HG03139 (cell line): ENCODE measurements around the gene METTL21C.

Experiments used
- ATAC-seq: cut with Tn5 transposase; IDR thresholded peaks from one replicate; pipeline ENCODE4 v1.9.1; 2021; ENCODE audit not compliant: unreplicated experiment

METTL21C gene

GRCh38 chr13:102667911-102668310, 26.9 kb downstream of the METTL21C start:
- ATAC-seq = no peak

- no peak for ATAC-seq
Measured at GRCh38 chr13:102667023-102667422, 27.8 kb downstream of the METTL21C start.

GRCh38 chr13:102659168-102659713, 35.6 kb downstream of the METTL21C start:
- ATAC-seq = no peak

GRCh38 chr13:102658660-102659059, 36.2 kb downstream of the METTL21C start:
- no peak for ATAC-seq

GRCh38 chr13:102657630-102658029, 37.2 kb downstream of the METTL21C start:
- ATAC-seq = no peak

- no peak for ATAC-seq
Measured at GRCh38 chr13:102654756-102655155, 40.1 kb downstream of the METTL21C start.

- ATAC-seq = no peak
Measured at GRCh38 chr13:102651892-102652291, 43.0 kb downstream of the METTL21C start.

GRCh38 chr13:102651392-102651791, 43.5 kb downstream of the METTL21C start:
- ATAC-seq = no peak

- no peak for ATAC-seq
Measured at GRCh38 chr13:102650444-102650843, 44.4 kb downstream of the METTL21C start.

GRCh38 chr13:102648046-102648445, 46.8 kb downstream of the METTL21C start:
- no peak for ATAC-seq

GRCh38 chr13:102645701-102646100, 49.1 kb downstream of the METTL21C start:
- no peak for ATAC-seq

- ATAC-seq = no peak
Measured at GRCh38 chr13:102643656-102644055, 51.2 kb downstream of the METTL21C start.

GRCh38 chr13:102642475-102642874, 52.4 kb downstream of the METTL21C start:
- no peak for ATAC-seq

- no peak for ATAC-seq
Measured at GRCh38 chr13:102642029-102642428, 52.8 kb downstream of the METTL21C start.

- no peak for ATAC-seq
Measured at GRCh38 chr13:102638741-102639140, 56.1 kb downstream of the METTL21C start.
